Sigmoid colon (tissue), 4 donors: Measurements from ENCODE around the gene DGLUCY.
"Not testable (repeated sequence)": the region's sequence is repeated elsewhere in the genome, so short reads cannot be mapped to it uniquely, and the experiment has no call there.

Source experiments
- CTCF ChIP-seq, 4 experiments: fragments of 450-650 bp in 3 of 4; fragments of 200-600 bp in 1 of 4; IDR thresholded peaks; one replicate each; pipeline ENCODE4 v1.5.1; 2016 to 2019; ENCODE audit warnings: antibody characterized with exemption in 4 of 4, mild to moderate bottlenecking in 3 of 4, moderate library complexity in 2 of 4
- EP300 ChIP-seq, 4 donors: sonication (generic); formaldehyde crosslinking; IDR thresholded peaks; one replicate each; pipeline ENCODE4 v1.6.1; 2017; ENCODE audit warnings: antibody characterized with exemption in 4 of 4
- POLR2AphosphoS5 ChIP-seq, 4 donors: sonication (generic); formaldehyde crosslinking; IDR thresholded peaks; one replicate each; pipeline ENCODE4 v1.6.1; 2017; ENCODE audit warnings: antibody characterized with exemption in 4 of 4

GRCh38 chr14:91245616-91246015 is 131.7 kb downstream of the DGLUCY start:
- not testable (repeated sequence) for TF ChIP-seq CTCF, EP300, POLR2AphosphoS5 (IDR thresholded peaks at IDR 0.05)
